Neural crest cell (in vitro differentiated cells): ENCODE results near the gene STK17A. TPM values are rescaled to one million over a fixed set of nuclear protein-coding genes. Genes with fewer than 3 reads are reported as not detected.

Experiments used
- DNase-seq: peaks from one replicate; pipeline ENCODE4 v3.0.0; 2021; ENCODE audit warnings: low read depth, mixed read lengths, low spot score
- H3K27ac Mint-ChIP-seq: one replicate; pipeline ENCODE4 v1.8.0; 2021; ENCODE audit warnings: mild to moderate bottlenecking, mixed read lengths; ENCODE audit not compliant: unreplicated experiment
- H3K27me3 Mint-ChIP-seq: 2 replicates; pipeline ENCODE4 v1.8.0; 2021; ENCODE audit warnings: low read depth, mild to moderate bottlenecking, mixed read lengths
- H3K36me3 Mint-ChIP-seq: 2 replicates; pipeline ENCODE4 v1.8.0; 2021; ENCODE audit warnings: low read depth, mild to moderate bottlenecking, mixed read lengths
- H3K4me1 Mint-ChIP-seq: 2 replicates; pipeline ENCODE4 v1.8.0; 2021; ENCODE audit warnings: mixed read lengths
- H3K4me3 Mint-ChIP-seq: one replicate; pipeline ENCODE4 v1.8.0; 2021; ENCODE audit warnings: mild to moderate bottlenecking, mixed read lengths
- H3K9me3 Mint-ChIP-seq: 2 replicates; pipeline ENCODE4 v1.8.0; 2021; ENCODE audit warnings: mixed read lengths
- total RNA-seq: library from RNA; stranded (reverse); gene quantifications from 2 replicates; pipeline ENCODE4 v1.2.1, GENCODE V29; 2021
- TF ChIP-seq, protein P1 (sequence below): fragments of 200-600 bp; sonication (generic); conservative IDR thresholded peaks from 2 replicates; pipeline ENCODE4 v1.5.0; 2021; ENCODE audit warnings: antibody characterized with exemption, mild to moderate bottlenecking

Gene STK17A
- total RNA-seq, 1 donor from 2014 or later: 7.1 TPM

DNA sequence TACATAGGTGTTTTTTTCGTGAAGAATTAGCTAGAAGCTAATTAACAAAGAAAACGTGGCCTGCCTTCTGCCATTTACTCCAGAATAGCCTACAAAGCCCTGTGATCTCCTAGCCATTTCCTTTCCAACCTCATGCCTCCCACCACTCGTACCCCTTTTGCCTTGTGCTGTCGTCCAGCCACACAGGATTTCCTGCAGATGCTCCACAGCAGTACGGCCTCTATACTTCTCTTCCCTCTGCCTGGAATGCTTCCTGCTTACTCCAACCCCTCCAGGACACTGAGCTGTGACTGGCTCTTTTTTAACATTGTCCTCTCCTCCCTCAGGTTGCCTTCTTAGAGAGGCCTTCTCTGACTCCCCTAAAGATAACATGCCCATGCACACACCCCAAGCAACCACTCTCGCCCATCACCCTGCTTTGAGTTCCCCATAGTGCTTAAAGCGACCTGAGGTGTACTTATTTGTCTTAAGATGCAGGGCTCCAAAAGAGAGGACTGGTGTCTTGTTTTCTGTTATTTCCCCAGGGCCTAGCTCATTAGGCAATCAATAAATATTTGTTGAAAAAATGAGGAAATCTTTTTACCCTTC is 32.7 kb downstream of the STK17A start:
- TF ChIP-seq, protein P1, sequence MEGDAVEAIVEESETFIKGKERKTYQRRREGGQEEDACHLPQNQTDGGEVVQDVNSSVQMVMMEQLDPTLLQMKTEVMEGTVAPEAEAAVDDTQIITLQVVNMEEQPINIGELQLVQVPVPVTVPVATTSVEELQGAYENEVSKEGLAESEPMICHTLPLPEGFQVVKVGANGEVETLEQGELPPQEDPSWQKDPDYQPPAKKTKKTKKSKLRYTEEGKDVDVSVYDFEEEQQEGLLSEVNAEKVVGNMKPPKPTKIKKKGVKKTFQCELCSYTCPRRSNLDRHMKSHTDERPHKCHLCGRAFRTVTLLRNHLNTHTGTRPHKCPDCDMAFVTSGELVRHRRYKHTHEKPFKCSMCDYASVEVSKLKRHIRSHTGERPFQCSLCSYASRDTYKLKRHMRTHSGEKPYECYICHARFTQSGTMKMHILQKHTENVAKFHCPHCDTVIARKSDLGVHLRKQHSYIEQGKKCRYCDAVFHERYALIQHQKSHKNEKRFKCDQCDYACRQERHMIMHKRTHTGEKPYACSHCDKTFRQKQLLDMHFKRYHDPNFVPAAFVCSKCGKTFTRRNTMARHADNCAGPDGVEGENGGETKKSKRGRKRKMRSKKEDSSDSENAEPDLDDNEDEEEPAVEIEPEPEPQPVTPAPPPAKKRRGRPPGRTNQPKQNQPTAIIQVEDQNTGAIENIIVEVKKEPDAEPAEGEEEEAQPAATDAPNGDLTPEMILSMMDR: no peak
- Mint-ChIP-seq H3K27me3 (no peaks in the 10 kb centered on the region), H3K9me3 (no peaks in the 10 kb centered on the region), H3K27ac (no peak overlapping the region), H3K36me3 (peaks cover 9% of the 10 kb centered on the region), H3K4me1 (peaks cover 9% of the 10 kb centered on the region), H3K4me3 (no peak overlapping the region)
- DNase-seq: no peak

- no peak overlapping the region for H3K4me3 Mint-ChIP-seq
- no peaks in the 10 kb centered on the region for H3K9me3 Mint-ChIP-seq
- H3K27me3 Mint-ChIP-seq: no peaks in the 10 kb centered on the region
- peaks cover 8% of the 10 kb centered on the region for H3K4me1 Mint-ChIP-seq
- TF ChIP-seq, protein P1: no peak
- H3K36me3 Mint-ChIP-seq: peaks cover 9% of the 10 kb centered on the region
- no peak for DNase-seq
- no peak overlapping the region for H3K27ac Mint-ChIP-seq
These were observed 34.1 kb downstream of the STK17A start for GRCh38 chr7:43616977-43617376.

GRCh38 chr7:43618073-43618472 is 35.2 kb downstream of the STK17A start:
- TF ChIP-seq, protein P1: no peak
- no peak overlapping the region for H3K4me3 Mint-ChIP-seq
- H3K4me1 Mint-ChIP-seq: no peaks in the 10 kb centered on the region
- no peak overlapping the region for H3K27ac Mint-ChIP-seq
- peaks cover 6% of the 10 kb centered on the region for H3K36me3 Mint-ChIP-seq
- no peaks in the 10 kb centered on the region for H3K9me3 Mint-ChIP-seq
- no peaks in the 10 kb centered on the region for H3K27me3 Mint-ChIP-seq
- DNase-seq: no peak

- no peaks in the 10 kb centered on the region for H3K9me3 Mint-ChIP-seq
- no peak for DNase-seq
- TF ChIP-seq, protein P1: no peak
- no peak overlapping the region for H3K4me3 Mint-ChIP-seq
- no peaks in the 10 kb centered on the region for H3K4me1 Mint-ChIP-seq
- no peak overlapping the region for H3K27ac Mint-ChIP-seq
- H3K27me3 Mint-ChIP-seq: no peaks in the 10 kb centered on the region
- H3K36me3 Mint-ChIP-seq: peaks cover 6% of the 10 kb centered on the region
These were observed 36.5 kb downstream of the STK17A start for GRCh38 chr7:43619213-43620012.

DNA sequence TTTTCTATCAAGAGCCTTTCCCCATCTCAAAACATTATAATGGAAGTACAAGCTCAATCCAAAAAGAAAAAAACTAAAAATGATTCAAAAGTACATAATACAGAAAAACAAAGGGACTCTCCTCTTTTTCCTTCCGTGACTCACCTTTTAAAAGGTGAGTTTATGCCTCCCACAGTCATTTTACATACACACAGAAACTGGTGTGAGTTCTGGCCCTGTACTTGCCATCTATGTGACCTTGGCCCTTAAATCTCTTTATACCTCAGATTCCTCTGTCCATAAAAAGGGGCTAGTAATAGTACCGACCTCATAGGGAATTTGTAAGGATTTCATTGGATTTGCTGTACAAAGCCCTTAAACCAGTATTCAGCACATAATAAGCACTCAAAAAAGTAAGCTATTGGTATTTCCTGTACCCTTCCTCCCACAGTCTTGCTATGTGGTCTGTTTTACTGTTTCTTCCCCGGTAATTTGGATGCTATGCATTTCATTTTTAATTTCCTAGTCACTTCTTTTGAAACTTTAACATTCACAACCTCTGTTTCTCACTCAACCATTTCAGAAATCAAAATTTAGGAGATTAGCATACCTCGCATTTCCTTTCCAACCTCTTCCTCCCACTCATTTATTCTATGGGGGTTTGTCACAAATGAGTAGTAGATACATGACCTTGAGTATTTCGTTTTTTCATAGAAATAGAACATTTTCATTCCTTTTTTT is 39.0 kb downstream of the STK17A start:
- Mint-ChIP-seq H3K27ac (no peak overlapping the region), H3K4me1 (no peaks in the 10 kb centered on the region), H3K4me3 (no peak overlapping the region), H3K36me3 (peaks cover 5% of the 10 kb centered on the region), H3K9me3 (no peaks in the 10 kb centered on the region), H3K27me3 (no peaks in the 10 kb centered on the region)
- no peak for DNase-seq
- TF ChIP-seq, protein P1: no peak
